Cardiac muscle cell (in vitro differentiated cells and primary cell): ENCODE measurements around the gene ANKRD6. TPM values are rescaled to one million over a fixed set of nuclear protein-coding genes. Genes with fewer than 3 reads are reported as not detected.
A peak's percentile ranks its signal among the peaks of the same experiment; 100 is the strongest.

Experiments used
- DNase-seq, 2 donors: peaks; one replicate each; pipeline versions ENCODE4 v3.0.0 to v3.0.0-alpha.2; 2010 to 2017; ENCODE audit warnings: low read depth in 1 of 2, low spot score in 1 of 2
- H3K27ac ChIP-seq: fragments of 200-600 bp; sonication (generic); 2 replicates; pipeline ENCODE4 v1.5.1; 2016
- H3K27me3 ChIP-seq: fragments of 200-600 bp; sonication (generic); 2 replicates; pipeline ENCODE4 v1.6.0; 2016; ENCODE audit warnings: control low read depth
- H3K36me3 ChIP-seq: fragments of 200-600 bp; sonication (generic); 2 replicates; pipeline ENCODE4 v1.5.1; 2016; ENCODE audit warnings: control low read depth
- H3K4me1 ChIP-seq: fragments of 200-600 bp; sonication (generic); 2 replicates; pipeline ENCODE4 v1.8.1; 2017; ENCODE audit warnings: low read depth, mild to moderate bottlenecking, mixed run types
- H3K4me3 ChIP-seq: fragments of 200-600 bp; sonication (generic); 2 replicates; pipeline ENCODE4 v1.5.1; 2016; ENCODE audit warnings: mild to moderate bottlenecking
- H3K9me3 ChIP-seq: fragments of 200-600 bp; sonication (generic); 2 replicates; pipeline ENCODE4 v1.5.1; 2017; ENCODE audit warnings: low read depth, mild to moderate bottlenecking, control low read depth
- CTCF ChIP-seq: IDR thresholded peaks from 2 replicates; pipeline ENCODE4 v1.5.1; 2012; ENCODE audit warnings: low read depth, mild to moderate bottlenecking, low read length
- polyA plus RNA-seq: library from polyadenylated mRNA; unstranded; fragments of >200 nt; fragmentation: Nextera tagmentation; extraction: Ambion mirVana; gene quantifications from 2 replicates; pipeline ENCODE4 v1.2.1, GENCODE V29; 2016
- total RNA-seq: library from RNA; depleted of rRNA; stranded (reverse); fragments of >200 nt; gene quantifications from 2 replicates; pipeline ENCODE4 v1.2.3, GENCODE V29; 2016

ANKRD6 gene
- total and polyA plus RNA-seq, 2 experiments from 2014 or later = 10.3 to 21.5 TPM

- no peak overlapping the region for H3K4me3 ChIP-seq
- no peak overlapping the region for H3K27ac ChIP-seq
- no peaks in the 10 kb centered on the region for H3K36me3 ChIP-seq
- peaks cover 13% of the 10 kb centered on the region for H3K4me1 ChIP-seq
- TF ChIP-seq CTCF = no peak
- H3K27me3 ChIP-seq = no peaks in the 10 kb centered on the region
- H3K9me3 ChIP-seq = no peaks in the 10 kb centered on the region
- DNase-seq = no peak
These were observed 48.7 kb downstream of the ANKRD6 start for GRCh38 chr6:89481695-89482094.

- TF ChIP-seq CTCF = no peak
These were observed 49.2 kb downstream of the ANKRD6 start for GRCh38 chr6:89482126-89482525.

DNA sequence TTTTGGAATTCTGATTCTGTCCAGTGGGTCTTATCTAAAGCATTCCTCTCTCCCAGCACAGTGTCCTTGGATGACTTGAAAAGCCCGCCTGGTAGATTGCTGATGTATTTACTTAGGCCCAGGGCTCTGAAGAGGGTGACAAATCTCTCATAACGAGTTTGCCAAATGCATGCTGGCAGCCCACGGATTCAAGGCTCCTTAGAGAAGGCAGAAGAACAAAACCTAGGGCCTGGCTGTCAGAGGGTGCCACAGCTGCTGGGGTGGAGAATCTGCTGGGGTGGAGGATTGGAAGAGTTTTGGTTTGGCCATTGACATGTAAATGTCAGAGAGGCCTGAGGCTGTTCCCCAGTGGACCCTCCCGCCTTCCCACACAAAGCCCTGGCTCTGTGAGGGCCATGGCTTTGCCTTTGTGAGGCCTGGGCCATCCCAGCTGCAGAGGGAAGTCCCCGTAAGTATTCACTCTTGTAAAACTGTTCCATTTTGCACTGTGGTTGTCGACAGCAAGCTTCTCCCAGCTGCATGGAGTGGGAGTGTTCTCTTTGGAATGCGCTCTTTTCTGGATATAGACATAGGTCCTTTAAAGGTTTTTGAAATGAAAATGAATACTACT lies 50.3 kb downstream of the ANKRD6 start:
- DNase-seq = peak; percentile 56 to 61
- peaks cover 13% of the 10 kb centered on the region for H3K4me1 ChIP-seq

More at GRCh38 chr6:89482126-89482525, 49.2 kb downstream of the ANKRD6 start:
- H3K27me3 ChIP-seq = no peaks in the 10 kb centered on the region
- no peak for DNase-seq
- H3K27ac ChIP-seq = no peak overlapping the region
- peaks cover 13% of the 10 kb centered on the region for H3K4me1 ChIP-seq
- H3K9me3 ChIP-seq = no peaks in the 10 kb centered on the region
- H3K36me3 ChIP-seq = no peaks in the 10 kb centered on the region
- no peak overlapping the region for H3K4me3 ChIP-seq

DNA sequence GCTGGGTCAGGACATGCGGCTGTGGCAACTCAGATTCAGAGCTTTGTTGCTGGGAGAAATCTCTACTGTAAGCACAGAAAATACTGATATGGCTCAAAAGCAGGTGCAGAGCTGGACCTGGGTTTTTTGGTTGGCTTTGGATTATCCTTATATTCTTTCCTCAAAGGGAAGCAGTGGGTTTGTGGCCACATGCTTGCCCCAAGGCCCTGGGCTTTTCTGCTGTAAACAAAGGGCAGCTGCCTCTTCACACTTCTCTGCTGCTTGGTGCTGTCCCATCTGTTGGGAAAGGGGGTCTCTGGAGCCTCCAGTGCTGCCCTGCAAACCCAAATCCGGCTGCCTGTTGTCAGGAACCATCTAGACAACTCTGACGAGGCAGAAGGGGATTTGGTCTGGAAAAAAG lies 52.4 kb downstream of the ANKRD6 start:
- Histone ChIP-seq H3K36me3 (no peaks in the 10 kb centered on the region), H3K27me3 (no peaks in the 10 kb centered on the region), H3K4me3 (no peak overlapping the region), H3K27ac (no peak overlapping the region), H3K9me3 (no peaks in the 10 kb centered on the region), H3K4me1 (peaks cover 11% of the 10 kb centered on the region)
- no peak for DNase-seq
- no peak for TF ChIP-seq CTCF

More for the DNA sequence above, 50.3 kb downstream of the ANKRD6 start:
- no peaks in the 10 kb centered on the region for H3K27me3 ChIP-seq
- H3K27ac ChIP-seq = peak overlapping the region; percentile 57
- H3K9me3 ChIP-seq = no peaks in the 10 kb centered on the region
- no peak for TF ChIP-seq CTCF
- no peak overlapping the region for H3K4me3 ChIP-seq
- H3K36me3 ChIP-seq = no peaks in the 10 kb centered on the region

DNA sequence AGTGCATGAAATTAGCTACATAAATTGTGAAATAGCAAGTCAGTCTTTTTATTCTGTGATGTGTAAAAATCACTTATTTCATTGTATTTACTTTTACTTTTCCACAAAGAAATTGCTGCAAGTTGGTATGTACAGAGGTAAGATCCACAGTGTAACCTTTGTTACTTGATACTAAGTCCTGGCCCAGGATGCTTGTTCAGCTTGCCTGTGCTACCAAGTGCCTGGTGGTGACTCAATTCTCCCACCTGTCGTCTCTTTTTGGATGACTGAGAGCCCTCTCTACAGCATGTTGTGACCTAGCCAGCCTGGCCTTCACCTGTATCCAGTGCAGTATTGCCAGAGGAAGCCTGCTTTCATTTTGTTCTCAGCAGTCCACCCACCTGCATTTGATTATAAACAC lies 54.9 kb downstream of the ANKRD6 start:
- H3K4me1 ChIP-seq = peaks cover 9% of the 10 kb centered on the region
- no peaks in the 10 kb centered on the region for H3K27me3 ChIP-seq
- no peak for TF ChIP-seq CTCF
- no peak for DNase-seq
- H3K4me3 ChIP-seq = no peak overlapping the region
- H3K27ac ChIP-seq = no peak overlapping the region
- no peaks in the 10 kb centered on the region for H3K9me3 ChIP-seq
- H3K36me3 ChIP-seq = no peaks in the 10 kb centered on the region
